Ovary (tissue), 3 donors: ENCODE data around the gene HPRT1.

Experiments
- CTCF ChIP-seq, 3 donors: fragments of 450-650 bp in 2 of 3; fragments of 200-600 bp in 1 of 3; IDR thresholded peaks; one replicate each; pipeline versions ENCODE4 v1.5.1 to v1.8.0; 2016 to 2022; ENCODE audit warnings: antibody characterized with exemption in 3 of 3, mild to moderate bottlenecking in 1 of 3
- POLR2A ChIP-seq: fragments of 450-650 bp; IDR thresholded peaks from one replicate; pipeline ENCODE4 v1.6.1; 2017; ENCODE audit warnings: antibody characterized with exemption, mild to moderate bottlenecking, moderate library complexity
- donor health status: DM: no; HTN: no; CAD: no.

DNA sequence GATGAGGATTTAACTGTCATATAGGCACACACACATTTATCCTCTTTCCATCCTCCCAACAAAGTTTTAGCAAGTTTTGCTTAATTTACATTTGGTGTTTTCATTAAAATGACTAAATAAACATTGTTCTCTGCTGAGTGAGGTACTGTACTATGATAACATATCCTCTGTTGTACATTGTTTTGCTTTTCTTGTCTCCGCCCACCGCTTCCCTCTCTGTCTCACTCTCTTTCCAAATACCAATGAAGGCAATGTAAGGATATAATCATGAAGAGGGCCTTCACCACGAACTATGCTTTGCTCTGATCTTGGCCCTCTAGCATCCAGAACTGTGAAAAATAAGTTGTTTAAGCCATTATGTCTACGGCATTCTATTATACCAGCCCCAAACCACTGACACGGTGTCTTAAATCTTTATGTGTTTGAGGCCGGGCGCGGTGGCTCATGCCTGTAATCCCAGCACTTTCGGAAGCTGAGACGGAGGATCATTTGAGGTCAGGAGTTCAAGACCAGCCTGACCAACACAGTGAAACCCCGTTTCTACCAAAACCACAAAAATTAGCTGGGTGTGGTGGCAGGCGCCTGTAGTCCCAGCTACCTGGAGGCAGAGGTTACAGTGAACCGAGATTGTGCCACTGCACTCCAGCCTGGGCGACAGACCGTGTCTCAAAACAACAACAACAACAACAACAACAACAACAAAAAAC lies 65.3 kb downstream of the HPRT1 start:
- TF ChIP-seq CTCF (IDR thresholded peaks at IDR 0.05) (no peak), POLR2A (no peak)
